Nephron (organoid): ENCODE measurements around the gene OR56A5.

ENCODE experiments used
- H3K27ac Mint-ChIP-seq, 3 experiments: 2 replicates each; pipeline ENCODE4 v1.8.0; 2020; ENCODE audit warnings: mixed read lengths in 3 of 3, mild to moderate bottlenecking in 2 of 3, moderate library complexity in 1 of 3
- H3K27me3 Mint-ChIP-seq: 2 replicates; pipeline ENCODE4 v1.8.0; 2021; ENCODE audit warnings: low read depth, mild to moderate bottlenecking, moderate library complexity, mixed read lengths
- H3K36me3 Mint-ChIP-seq: 2 replicates; pipeline ENCODE4 v1.8.0; 2020; ENCODE audit warnings: low read depth, mixed read lengths
- H3K4me1 Mint-ChIP-seq: 2 replicates; pipeline ENCODE4 v1.8.0; 2020; ENCODE audit warnings: mixed read lengths
- H3K4me3 Mint-ChIP-seq, 3 experiments: 2 replicates each; pipeline ENCODE4 v1.8.0; 2020; ENCODE audit warnings: mild to moderate bottlenecking in 3 of 3, mixed read lengths in 3 of 3, moderate library complexity in 2 of 3
- H3K9me3 Mint-ChIP-seq: 2 replicates; pipeline ENCODE4 v1.8.0; 2020; ENCODE audit warnings: mixed read lengths
- TF ChIP-seq, protein P1 (sequence below), 3 experiments: fragments of 200-600 bp; sonication (generic); IDR thresholded peaks; one replicate each; pipeline ENCODE4 v1.5.0; 2021; ENCODE audit warnings: antibody characterized with exemption in 3 of 3; ENCODE audit not compliant: unreplicated experiment in 3 of 3

Gene OR56A5

GRCh38 chr11:6002202-6002699, 34.0 kb upstream of the OR56A5 start:
- Mint-ChIP-seq H3K27me3 (no peaks in the 10 kb centered on the region), H3K9me3 (no peaks in the 10 kb centered on the region), H3K4me3 (no peak overlapping the region), H3K4me1 (no peaks in the 10 kb centered on the region), H3K27ac (no peak overlapping the region), H3K36me3 (no peaks in the 10 kb centered on the region)
- TF ChIP-seq, protein P1, sequence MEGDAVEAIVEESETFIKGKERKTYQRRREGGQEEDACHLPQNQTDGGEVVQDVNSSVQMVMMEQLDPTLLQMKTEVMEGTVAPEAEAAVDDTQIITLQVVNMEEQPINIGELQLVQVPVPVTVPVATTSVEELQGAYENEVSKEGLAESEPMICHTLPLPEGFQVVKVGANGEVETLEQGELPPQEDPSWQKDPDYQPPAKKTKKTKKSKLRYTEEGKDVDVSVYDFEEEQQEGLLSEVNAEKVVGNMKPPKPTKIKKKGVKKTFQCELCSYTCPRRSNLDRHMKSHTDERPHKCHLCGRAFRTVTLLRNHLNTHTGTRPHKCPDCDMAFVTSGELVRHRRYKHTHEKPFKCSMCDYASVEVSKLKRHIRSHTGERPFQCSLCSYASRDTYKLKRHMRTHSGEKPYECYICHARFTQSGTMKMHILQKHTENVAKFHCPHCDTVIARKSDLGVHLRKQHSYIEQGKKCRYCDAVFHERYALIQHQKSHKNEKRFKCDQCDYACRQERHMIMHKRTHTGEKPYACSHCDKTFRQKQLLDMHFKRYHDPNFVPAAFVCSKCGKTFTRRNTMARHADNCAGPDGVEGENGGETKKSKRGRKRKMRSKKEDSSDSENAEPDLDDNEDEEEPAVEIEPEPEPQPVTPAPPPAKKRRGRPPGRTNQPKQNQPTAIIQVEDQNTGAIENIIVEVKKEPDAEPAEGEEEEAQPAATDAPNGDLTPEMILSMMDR (IDR thresholded peaks at IDR 0.05; ENCODE audit: unreplicated experiment in 3 of 3) = no peak

GRCh38 chr11:5994791-5995190, 26.5 kb upstream of the OR56A5 start:
- H3K4me1 Mint-ChIP-seq = no peaks in the 10 kb centered on the region
- H3K4me3 Mint-ChIP-seq = no peak overlapping the region
- H3K27me3 Mint-ChIP-seq = peaks cover 5% of the 10 kb centered on the region
- H3K27ac Mint-ChIP-seq = no peak overlapping the region
- TF ChIP-seq, protein P1 (IDR thresholded peaks at IDR 0.05; ENCODE audit: unreplicated experiment in 3 of 3) = no peak
- H3K36me3 Mint-ChIP-seq = no peaks in the 10 kb centered on the region
- no peaks in the 10 kb centered on the region for H3K9me3 Mint-ChIP-seq

DNA sequence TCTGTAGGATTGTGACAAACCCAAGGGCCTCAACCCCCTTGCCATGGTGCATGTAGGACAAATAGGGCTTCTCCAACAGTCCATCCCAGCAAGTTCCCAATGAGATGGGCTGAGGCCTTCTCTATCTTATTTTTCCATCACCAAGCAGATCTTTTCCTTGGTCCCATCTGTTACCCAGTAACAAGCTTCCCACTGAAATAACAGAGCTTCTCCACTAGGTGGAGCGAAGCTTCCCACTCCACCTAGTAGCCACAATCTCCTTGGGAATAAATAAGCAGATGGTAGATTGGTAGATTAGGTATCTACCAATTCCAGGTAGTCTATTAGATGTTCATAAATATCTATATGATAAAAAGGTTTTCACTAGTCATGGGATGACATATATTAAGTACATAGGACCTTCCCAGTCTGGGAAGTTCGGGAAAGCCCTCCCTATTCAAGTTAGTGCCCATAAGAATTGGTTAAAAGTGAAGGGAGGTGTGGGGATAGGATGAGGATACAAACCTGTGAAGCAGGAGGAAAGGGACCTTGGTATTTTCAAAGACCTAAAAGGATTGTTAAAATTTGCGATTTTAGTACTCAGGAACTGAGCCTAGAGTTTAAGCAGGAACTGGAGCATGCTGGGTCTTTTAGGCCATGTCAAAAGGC, 24.4 kb upstream of the OR56A5 start:
- Mint-ChIP-seq H3K27ac (no peak overlapping the region), H3K36me3 (no peaks in the 10 kb centered on the region), H3K27me3 (peaks cover 5% of the 10 kb centered on the region), H3K4me1 (no peaks in the 10 kb centered on the region), H3K4me3 (no peak overlapping the region), H3K9me3 (no peaks in the 10 kb centered on the region)
- TF ChIP-seq, protein P1 (IDR thresholded peaks at IDR 0.05; ENCODE audit: unreplicated experiment in 3 of 3) = peak; percentile 48 to 54 (median 53)

DNA sequence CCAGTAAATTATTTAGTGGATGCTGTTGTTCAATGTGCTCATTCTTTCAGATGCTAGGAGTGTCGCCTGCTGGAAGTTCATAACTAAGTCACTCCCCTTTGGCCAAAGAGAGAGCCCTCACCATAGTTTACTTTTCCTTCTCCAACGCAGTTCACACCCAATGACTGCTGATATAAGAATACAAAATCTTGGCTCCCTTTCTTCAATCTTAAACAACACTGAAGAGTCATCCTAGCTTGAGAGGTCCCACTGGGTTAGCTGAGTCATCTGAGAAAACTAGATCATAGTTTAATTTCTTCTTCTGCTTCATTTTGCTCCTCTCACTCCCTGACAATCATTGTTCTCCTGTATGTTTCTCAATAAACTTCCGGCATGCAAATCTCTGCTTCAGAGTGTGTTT, 23.9 kb upstream of the OR56A5 start:
- peaks cover 5% of the 10 kb centered on the region for H3K27me3 Mint-ChIP-seq
- H3K4me3 Mint-ChIP-seq = no peak overlapping the region
- H3K36me3 Mint-ChIP-seq = no peaks in the 10 kb centered on the region
- no peak overlapping the region for H3K27ac Mint-ChIP-seq
- no peaks in the 10 kb centered on the region for H3K9me3 Mint-ChIP-seq
- TF ChIP-seq, protein P1 (IDR thresholded peaks at IDR 0.05; ENCODE audit: unreplicated experiment in 3 of 3) = no peak
- no peaks in the 10 kb centered on the region for H3K4me1 Mint-ChIP-seq

GRCh38 chr11:5989203-5989602, 20.9 kb upstream of the OR56A5 start:
- Mint-ChIP-seq H3K4me3 (no peak overlapping the region), H3K27me3 (peaks cover 5% of the 10 kb centered on the region), H3K4me1 (no peaks in the 10 kb centered on the region), H3K36me3 (no peaks in the 10 kb centered on the region), H3K27ac (no peak overlapping the region), H3K9me3 (no peaks in the 10 kb centered on the region)
- TF ChIP-seq, protein P1 (IDR thresholded peaks at IDR 0.05; ENCODE audit: unreplicated experiment in 3 of 3) = no peak

GRCh38 chr11:5986885-5987284, 18.6 kb upstream of the OR56A5 start, which contains the start of gene OR52L1:
Gene OR52L1 (minus strand): TSS chr11:5986985. CDS start chr11:5986930, 55 bp downstream.
- H3K36me3 Mint-ChIP-seq = no peaks in the 10 kb centered on the region
- H3K9me3 Mint-ChIP-seq = no peaks in the 10 kb centered on the region
- no peak within 1 kb of the TSS for H3K4me3 Mint-ChIP-seq
- no peaks in the 10 kb centered on the region for H3K4me1 Mint-ChIP-seq
- no peak within 1 kb of the TSS for H3K27ac Mint-ChIP-seq
- TF ChIP-seq, protein P1 (IDR thresholded peaks at IDR 0.05; ENCODE audit: unreplicated experiment in 3 of 3) = no peak
- H3K27me3 Mint-ChIP-seq = peaks cover 5% of the 10 kb centered on the region
